Subcutaneous adipose tissue (tissue), 4 donors: ENCODE measurements around the gene SLC16A2. TPM values are rescaled to one million over a fixed set of nuclear protein-coding genes. Genes with fewer than 3 reads are reported as not detected.

Source experiments
- CTCF ChIP-seq: fragments of 450-650 bp; IDR thresholded peaks from one replicate; pipeline ENCODE4 v1.5.1; 2016; ENCODE audit warnings: low read depth, mild to moderate bottlenecking, control low read depth, antibody characterized with exemption, moderate library complexity
- total RNA-seq, 4 donors: library from RNA; depleted of rRNA; stranded (reverse); fragments of >200 nt; gene quantifications; one replicate each; pipeline ENCODE4 v1.1.0, GENCODE V29; 2016

SLC16A2 gene
- total RNA-seq, 4 donors from 2014 or later, result 5.3 to 15.0 (median 8.4) TPM

- no peak for TF ChIP-seq CTCF
These were observed 119.4 kb downstream of the SLC16A2 start for GRCh38 chrX:74540635-74541249.

GRCh38 chrX:74545880-74546523 lies 124.7 kb downstream of the SLC16A2 start:
- no peak for TF ChIP-seq CTCF

GRCh38 chrX:74546984-74547383 lies 125.7 kb downstream of the SLC16A2 start:
- TF ChIP-seq CTCF, result no peak

GRCh38 chrX:74550295-74550802 lies 129.1 kb downstream of the SLC16A2 start:
- TF ChIP-seq CTCF, result no peak

- no peak for TF ChIP-seq CTCF
These were observed 130.6 kb downstream of the SLC16A2 start for GRCh38 chrX:74551934-74552333.

- no peak for TF ChIP-seq CTCF
These were observed 136.1 kb downstream of the SLC16A2 start for GRCh38 chrX:74557378-74557777.

GRCh38 chrX:74578137-74578536 lies 156.8 kb downstream of the SLC16A2 start:
- TF ChIP-seq CTCF, result no peak
